PC-3 (cell line): ENCODE data around the gene CCDC192. TPM values are rescaled to one million over a fixed set of nuclear protein-coding genes. Genes with fewer than 3 reads are reported as not detected.
"Not testable (repeated sequence)": the region's sequence is repeated elsewhere in the genome, so short reads cannot be mapped to it uniquely, and the experiment has no call there.

Source experiments
- ATAC-seq: fragments of 200-7000 bp; cut with Tn5 transposase; 2 replicates; pipeline ENCODE4 v1.9.1; 2020; ENCODE audit warnings: mild to moderate bottlenecking, moderate library complexity
- BruUV-seq: library from RNA; stranded (reverse); fragments of 400-500 nt; replicated peaks from 2 replicates; lab custom pipeline; 2021; lab: Mats Ljungman, UMichigan
- CTCF ChIA-PET: fragments of 300-600 bp; sonication (Branson Sonifier 250); formaldehyde crosslinking; loops from one replicate; lab custom pipeline; 2022; ENCODE audit warnings: antibody characterized with exemption; lab: Charles Lee
- POLR2A ChIA-PET: fragments of 300-600 bp; sonication (Branson Sonifier 250); formaldehyde crosslinking; loops from one replicate; lab custom pipeline; 2022; ENCODE audit warnings: antibody characterized with exemption; ENCODE audit not compliant: unreplicated experiment; lab: Charles Lee
- DNase-seq: peaks from one replicate; pipeline ENCODE4 v3.0.0-alpha.2; 2015
- H2AFZ ChIP-seq: fragments of 300-600 bp; sonication (generic); 2 replicates; pipeline ENCODE4 v1.6.0; 2016; ENCODE audit warnings: antibody characterized with exemption, low read length
- H3F3A ChIP-seq: fragments of 300-600 bp; sonication (generic); one replicate; pipeline ENCODE4 v1.6.0; 2017; ENCODE audit warnings: antibody characterized with exemption, low read length, control low read depth, mild to moderate bottlenecking; ENCODE audit not compliant: unreplicated experiment
- H3K27ac ChIP-seq: fragments of 300-600 bp; sonication (generic); 2 replicates; pipeline ENCODE4 v1.5.1; 2016; ENCODE audit warnings: mild to moderate bottlenecking, low read length
- H3K27me3 ChIP-seq: fragments of 300-600 bp; sonication (generic); 2 replicates; pipeline ENCODE4 v1.6.1; 2016; ENCODE audit warnings: low read length, mixed read lengths
- H3K36me3 ChIP-seq: fragments of 300-600 bp; sonication (generic); 2 replicates; pipeline ENCODE4 v1.6.1; 2016; ENCODE audit warnings: low read depth, mixed run types, low read length, mixed read lengths
- H3K4me1 ChIP-seq: fragments of 300-600 bp; sonication (generic); 2 replicates; pipeline ENCODE4 v1.5.1; 2016; ENCODE audit warnings: low read length; ENCODE audit not compliant: insufficient read depth
- H3K4me2 ChIP-seq: fragments of 300-600 bp; sonication (generic); 2 replicates; pipeline ENCODE4 v1.6.0; 2016; ENCODE audit warnings: low read length
- H3K4me3 ChIP-seq: fragments of 300-600 bp; sonication (generic); 2 replicates; pipeline ENCODE4 v1.5.1; 2016; ENCODE audit warnings: mild to moderate bottlenecking, low read length, mixed read lengths
- H3K79me2 ChIP-seq: fragments of 300-600 bp; sonication (generic); 2 replicates; pipeline ENCODE4 v1.6.1; 2017; ENCODE audit warnings: low read length, mixed read lengths
- H3K9ac ChIP-seq: fragments of 300-600 bp; sonication (generic); 2 replicates; pipeline ENCODE4 v1.6.0; 2016; ENCODE audit warnings: mild to moderate bottlenecking, low read length
- H3K9me2 ChIP-seq: fragments of 300-600 bp; sonication (generic); replicated peaks from 2 replicates; pipeline ENCODE4 v1.6.1; 2016; ENCODE audit warnings: mixed run types, low read length, mixed read lengths
- H3K9me3 ChIP-seq: fragments of 300-600 bp; sonication (generic); 2 replicates; pipeline ENCODE4 v1.6.1; 2016; ENCODE audit warnings: low read length, mixed read lengths
- H4K20me1 ChIP-seq: fragments of 300-600 bp; sonication (generic); 2 replicates; pipeline ENCODE4 v1.6.1; 2016; ENCODE audit warnings: low read length, mixed read lengths
- EZH2 ChIP-seq: fragments of 300-600 bp; sonication (generic); IDR thresholded peaks from one replicate; pipeline ENCODE4 v1.6.1; 2017; ENCODE audit warnings: antibody characterized with exemption, mild to moderate bottlenecking, low read length; ENCODE audit not compliant: unreplicated experiment
- EZH2phosphoT487 ChIP-seq: fragments of 300-600 bp; sonication (generic); IDR thresholded peaks from 2 replicates; pipeline ENCODE4 v1.6.1; 2018; ENCODE audit warnings: mild to moderate bottlenecking, antibody characterized with exemption, low read length, borderline replicate concordance
- intact Hi-C: fragments of 100-400 bp; cut with micrococcal nuclease; formaldehyde crosslinking; loops from 2 replicates; pipeline ENCODE4 v1.9.0; 2023
- total RNA-seq: library from RNA; depleted of rRNA; stranded (reverse); fragments of >200 nt; gene quantifications from 2 replicates; pipeline ENCODE4 v1.2.3, GENCODE V29; 2014
- TF ChIP-seq, protein P1 (sequence below): fragments of 300-600 bp; sonication (generic); conservative IDR thresholded peaks from 2 replicates; pipeline ENCODE4 v1.5.1; 2017; ENCODE audit warnings: antibody characterized with exemption, low read depth, mild to moderate bottlenecking, low read length

Gene CCDC192
- total RNA-seq, 1 experiment from 2014 or later: not detected

DNA sequence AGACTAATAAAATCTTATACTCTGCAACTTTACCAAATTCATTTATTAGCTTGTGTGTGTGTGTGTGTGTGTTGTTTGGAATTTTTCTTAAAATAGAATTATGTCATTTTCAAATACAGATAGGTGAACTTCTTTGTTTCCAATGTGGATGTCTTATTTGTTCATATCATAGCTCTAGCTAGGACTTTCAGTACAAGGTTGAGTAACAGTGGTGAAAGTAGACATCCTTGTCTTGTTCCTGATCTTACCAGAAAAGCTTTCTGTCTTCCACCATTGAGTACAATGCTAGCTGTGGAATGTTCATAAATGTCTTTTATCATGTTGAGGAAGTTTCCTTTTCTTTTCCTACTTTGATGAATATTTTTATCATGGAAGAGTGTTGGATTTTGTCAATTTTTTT lies 74.8 kb downstream of the CCDC192 start:
- ChIA-PET POLR2A (no interaction called here), CTCF (no interaction called here)
- no peak for TF ChIP-seq EZH2
- TF ChIP-seq, protein P1, sequence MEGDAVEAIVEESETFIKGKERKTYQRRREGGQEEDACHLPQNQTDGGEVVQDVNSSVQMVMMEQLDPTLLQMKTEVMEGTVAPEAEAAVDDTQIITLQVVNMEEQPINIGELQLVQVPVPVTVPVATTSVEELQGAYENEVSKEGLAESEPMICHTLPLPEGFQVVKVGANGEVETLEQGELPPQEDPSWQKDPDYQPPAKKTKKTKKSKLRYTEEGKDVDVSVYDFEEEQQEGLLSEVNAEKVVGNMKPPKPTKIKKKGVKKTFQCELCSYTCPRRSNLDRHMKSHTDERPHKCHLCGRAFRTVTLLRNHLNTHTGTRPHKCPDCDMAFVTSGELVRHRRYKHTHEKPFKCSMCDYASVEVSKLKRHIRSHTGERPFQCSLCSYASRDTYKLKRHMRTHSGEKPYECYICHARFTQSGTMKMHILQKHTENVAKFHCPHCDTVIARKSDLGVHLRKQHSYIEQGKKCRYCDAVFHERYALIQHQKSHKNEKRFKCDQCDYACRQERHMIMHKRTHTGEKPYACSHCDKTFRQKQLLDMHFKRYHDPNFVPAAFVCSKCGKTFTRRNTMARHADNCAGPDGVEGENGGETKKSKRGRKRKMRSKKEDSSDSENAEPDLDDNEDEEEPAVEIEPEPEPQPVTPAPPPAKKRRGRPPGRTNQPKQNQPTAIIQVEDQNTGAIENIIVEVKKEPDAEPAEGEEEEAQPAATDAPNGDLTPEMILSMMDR: no peak
- no peak for TF ChIP-seq EZH2phosphoT487
- ATAC-seq (no peak), DNase-seq (no peak)
- Histone ChIP-seq H3K4me3 (no peak overlapping the region), H3K9me3 (no peaks in the 10 kb centered on the region), H3K4me2 (no peak overlapping the region), H4K20me1 (no peaks in the 10 kb centered on the region), H3K9ac (no peak overlapping the region), H3F3A (no peaks in the 10 kb centered on the region), H3K9me2 (no peaks in the 10 kb centered on the region), H3K4me1 (no peaks in the 10 kb centered on the region), H3K27me3 (no peaks in the 10 kb centered on the region), H3K79me2 (no peaks in the 10 kb centered on the region), H3K27ac (no peak overlapping the region), H2AFZ (no peak overlapping the region), H3K36me3 (no peaks in the 10 kb centered on the region)
- no TSS peak for BruUV-seq
- intact Hi-C loops: no loop called here

DNA sequence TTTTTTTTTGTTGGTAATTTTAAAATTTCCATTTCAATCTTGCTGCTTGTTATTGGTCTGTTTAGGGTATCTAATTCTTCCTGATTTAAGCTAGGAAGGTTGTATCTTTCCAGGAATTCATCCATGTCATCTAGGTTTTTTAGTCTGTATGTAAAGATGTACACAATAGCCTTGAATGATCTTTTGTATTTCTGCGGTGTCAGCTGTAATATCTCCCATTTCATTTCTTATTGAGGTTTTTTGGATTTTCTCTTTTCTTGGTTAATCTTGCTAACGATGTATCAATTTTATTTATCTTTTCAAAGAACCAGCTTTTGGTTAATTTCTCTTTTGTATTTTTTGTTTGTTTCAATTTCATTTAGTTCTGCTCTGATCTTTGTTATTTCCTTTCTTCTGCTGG lies 79.3 kb downstream of the CCDC192 start:
- H3K27ac ChIP-seq, intact Hi-C loops, H3K9ac ChIP-seq, BruUV-seq, H2AFZ ChIP-seq, H4K20me1 ChIP-seq, H3K9me2 ChIP-seq, CTCF ChIA-PET, H3K4me2 ChIP-seq, H3K27me3 ChIP-seq, POLR2A ChIA-PET, H3K79me2 ChIP-seq, H3K9me3 ChIP-seq, DNase-seq, ATAC-seq, H3K36me3 ChIP-seq, H3K4me3 ChIP-seq, H3F3A ChIP-seq: not testable (repeated sequence)
- peaks cover 14% of the 10 kb centered on the region for H3K4me1 ChIP-seq

DNA sequence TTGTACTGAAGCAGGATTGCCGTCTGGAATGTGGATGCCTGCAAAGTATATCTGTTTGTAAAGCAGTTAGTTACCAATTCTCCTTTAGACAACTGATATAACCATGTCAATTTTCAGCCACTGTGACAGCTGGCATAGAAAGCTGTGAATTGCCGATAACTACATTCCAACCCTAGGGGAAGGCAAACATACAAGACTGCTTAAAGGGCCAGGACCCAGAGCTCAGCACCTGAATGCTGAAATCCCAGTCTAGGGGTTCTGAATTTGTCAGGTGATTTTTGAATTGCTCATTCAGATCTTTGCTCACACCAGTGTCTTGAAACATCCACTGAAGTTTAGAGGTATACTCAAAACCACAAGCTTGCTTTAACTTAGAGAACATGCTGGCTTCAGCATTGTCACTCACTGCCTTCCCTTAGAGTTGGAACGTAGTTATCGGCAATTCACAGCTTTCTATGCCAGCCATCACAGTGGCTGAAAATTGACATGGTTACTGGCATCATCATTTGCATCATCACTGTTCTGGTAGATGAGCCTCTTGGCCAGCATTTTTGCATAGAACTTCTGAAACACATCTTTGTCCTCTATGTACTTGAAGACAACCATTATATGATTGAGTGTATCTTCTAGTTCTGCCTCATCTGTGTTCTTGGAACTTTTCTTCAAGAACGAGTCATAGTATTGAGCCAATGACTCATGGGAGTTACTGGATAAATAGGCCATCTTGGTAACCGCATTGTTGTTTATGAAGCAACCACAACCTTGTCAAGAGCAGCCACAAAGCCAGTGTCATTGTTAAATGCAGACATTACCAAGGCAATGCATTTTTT lies 82.1 kb downstream of the CCDC192 start:
- H3K4me1 ChIP-seq: peaks cover 14% of the 10 kb centered on the region
- ATAC-seq (peak; percentile 99), DNase-seq (peak; percentile 95)
- intact Hi-C loops: loop anchor here (1.0 to 5.0 kb wide), 3 partner anchors 27 to 49 kb away; no protein-coding TSS in a partner anchor
- peak overlapping the region; percentile 15; the same call in 1 of the 2 replicates for H3K4me2 ChIP-seq
- BruUV-seq: no TSS peak
- ChIA-PET CTCF (no interaction called here), POLR2A (no interaction called here)
- no peak overlapping the region for H3K9ac ChIP-seq
- no peaks in the 10 kb centered on the region for H4K20me1 ChIP-seq
- H3K27ac ChIP-seq: no peak overlapping the region
- H3F3A ChIP-seq: no peaks in the 10 kb centered on the region
- H2AFZ ChIP-seq: no peak overlapping the region
- no peaks in the 10 kb centered on the region for H3K79me2 ChIP-seq
- no peaks in the 10 kb centered on the region for H3K9me2 ChIP-seq
- no peaks in the 10 kb centered on the region for H3K27me3 ChIP-seq
- H3K4me3 ChIP-seq: no peak overlapping the region
- no peaks in the 10 kb centered on the region for H3K36me3 ChIP-seq
- no peaks in the 10 kb centered on the region for H3K9me3 ChIP-seq
- TF ChIP-seq, protein P1: no peak
